HG03520 (cell line): ENCODE measurements around the gene AIFM1.

ENCODE experiments used
- ATAC-seq: cut with Tn5 transposase; IDR thresholded peaks from one replicate; pipeline ENCODE4 v1.9.1; 2021; ENCODE audit warnings: mild to moderate bottlenecking, moderate library complexity; ENCODE audit not compliant: unreplicated experiment

AIFM1 gene

GRCh38 chrX:130171446-130172126 is 5.9 kb upstream of the AIFM1 start, which contains the start of gene RAB33A:
RAB33A (plus strand) TSS chrX:130171962; CDS start chrX:130172063, 101 bp downstream.
- ATAC-seq, result no peak

GRCh38 chrX:130170752-130171445 is 5.3 kb upstream of the AIFM1 start:
- ATAC-seq, result peak; percentile 75

- no peak for ATAC-seq
Observed at GRCh38 chrX:130167040-130167439, 1.4 kb upstream of the AIFM1 start.

- no peak for ATAC-seq
Observed at GRCh38 chrX:130166503-130166777, 799 bp upstream of the AIFM1 start.

- no peak for ATAC-seq
Observed at GRCh38 chrX:130165181-130165702, 399 bp downstream of the AIFM1 start.

- no peak for ATAC-seq
Observed at GRCh38 chrX:130163398-130163797, 2.2 kb downstream of the AIFM1 start.

- ATAC-seq, result no peak
Observed at GRCh38 chrX:130162094-130162735, 3.4 kb downstream of the AIFM1 start.

GRCh38 chrX:130159776-130160175 is 5.9 kb downstream of the AIFM1 start:
- ATAC-seq, result no peak

GRCh38 chrX:130158311-130158710 is 7.3 kb downstream of the AIFM1 start:
- no peak for ATAC-seq

- no peak for ATAC-seq
Observed at GRCh38 chrX:130155564-130155963, 10.1 kb downstream of the AIFM1 start.

- ATAC-seq, result no peak
Observed at GRCh38 chrX:130147631-130148030, 18.0 kb downstream of the AIFM1 start.

GRCh38 chrX:130145123-130145522 is 20.5 kb downstream of the AIFM1 start:
- ATAC-seq, result no peak

- ATAC-seq, result no peak
Observed at GRCh38 chrX:130144509-130144908, 21.1 kb downstream of the AIFM1 start.

GRCh38 chrX:130139474-130140201 is 26.0 kb downstream of the AIFM1 start:
- no peak for ATAC-seq

GRCh38 chrX:130136961-130137360 is 28.7 kb downstream of the AIFM1 start:
- no peak for ATAC-seq

GRCh38 chrX:130136496-130136895 is 29.1 kb downstream of the AIFM1 start:
- no peak for ATAC-seq

- no peak for ATAC-seq
Observed at GRCh38 chrX:130130990-130131389, 34.7 kb downstream of the AIFM1 start.

- no peak for ATAC-seq
Observed at GRCh38 chrX:130125091-130125874, 40.4 kb downstream of the AIFM1 start.

- no peak for ATAC-seq
Observed at GRCh38 chrX:130124577-130124976, 41.1 kb downstream of the AIFM1 start.

- ATAC-seq, result no peak
Observed at GRCh38 chrX:130121505-130121800, 44.2 kb downstream of the AIFM1 start.
